K562 (cell line): ENCODE measurements around the gene IGFALS. TPM values are rescaled to one million over a fixed set of nuclear protein-coding genes. Genes with fewer than 3 reads are reported as not detected.
A peak's percentile ranks its signal among the peaks of the same experiment; 100 is the strongest.

Experiments used
- BRF1 ChIP-seq: IDR thresholded peaks from 3 replicates; pipeline ENCODE4 v1.6.1; 2011; ENCODE audit warnings: borderline replicate concordance, mild to moderate bottlenecking; ENCODE audit not compliant: insufficient read length; ENCODE audit errors: extremely low read depth
- NFYB ChIP-seq: IDR thresholded peaks from 2 replicates; pipeline ENCODE4 v1.6.1; 2011; ENCODE audit warnings: mild to moderate bottlenecking, moderate library complexity; ENCODE audit not compliant: insufficient read length; ENCODE audit errors: extremely low read depth
- PATZ1 ChIP-seq: fragments of 250-450 bp; sonication (Bioruptor Pico); IDR thresholded peaks from 2 replicates; pipeline ENCODE4 v1.5.0; 2020; ENCODE audit warnings: mild to moderate bottlenecking, borderline replicate concordance
- POLR2AphosphoS2 ChIP-seq: IDR thresholded peaks from 2 replicates; pipeline ENCODE4 v1.6.1; 2012; ENCODE audit warnings: low read length, improper control_type of control experiment
- RREB1 ChIP-seq: fragments of 250-450 bp; sonication (Bioruptor Pico); IDR thresholded peaks from 2 replicates; pipeline ENCODE4 v1.4.0; 2020
- ZBED1 ChIP-seq: IDR thresholded peaks from 2 replicates; pipeline ENCODE4 v1.6.1; 2014
- ZBTB33 ChIP-seq: sonication (generic); formaldehyde crosslinking; IDR thresholded peaks from 2 replicates; pipeline ENCODE4 v1.8.1; 2023; ENCODE audit warnings: mild to moderate bottlenecking, missing genetic modification reagents
- ZNF175 ChIP-seq: fragments of 200-800 bp; sonication (Bioruptor generic); IDR thresholded peaks from 2 replicates; pipeline ENCODE4 v1.6.1; 2016; ENCODE audit warnings: low read depth, mild to moderate bottlenecking, missing genetic modification characterization, missing compliant biosample characterization
- ZNF263 ChIP-seq: sonication (generic); formaldehyde crosslinking; IDR thresholded peaks from 2 replicates; pipeline ENCODE4 v1.8.0; 2022; ENCODE audit warnings: mild to moderate bottlenecking, missing genetic modification reagents, borderline replicate concordance
- ZNF282 ChIP-seq: sonication (generic); formaldehyde crosslinking; IDR thresholded peaks from 2 replicates; pipeline ENCODE4 v1.8.1; 2023; ENCODE audit warnings: missing genetic modification reagents
- ZNF518B ChIP-seq: fragments of 250-450 bp; sonication (Bioruptor Pico); IDR thresholded peaks from 2 replicates; pipeline ENCODE4 v1.5.0; 2021; ENCODE audit warnings: mild to moderate bottlenecking, moderate library complexity
- ZNF644 ChIP-seq: fragments of 200-800 bp; sonication (Bioruptor generic); IDR thresholded peaks from 2 replicates; pipeline ENCODE4 v1.6.1; 2016; ENCODE audit warnings: low read depth, missing genetic modification characterization, missing compliant biosample characterization
- ZNF764 ChIP-seq: fragments of 250-450 bp; sonication (Bioruptor Pico); IDR thresholded peaks from 2 replicates; pipeline ENCODE4 v1.4.0; 2020; ENCODE audit warnings: low read depth, mild to moderate bottlenecking, moderate library complexity
- ZZZ3 ChIP-seq: fragments of 450-650 bp; IDR thresholded peaks from 2 replicates; pipeline ENCODE4 v1.6.1; 2016; ENCODE audit warnings: antibody characterized with exemption, mild to moderate bottlenecking, moderate library complexity
- polyA plus RNA-seq, 8 experiments: library from polyadenylated mRNA; depleted of rRNA in 4 of 8; stranded (reverse) in 5 of 8; unstranded in 3 of 8; fragments of >200 nt; fragmentation: Nextera tagmentation in 2 of 8; fragmentation: Illumina TruSeq in 1 of 8; extraction: Ambion mirVana in 2 of 8; extraction: Trizol in 1 of 8; gene quantifications; 2 replicates each; pipeline versions ENCODE4 v1.2.1 to v1.2.3, GENCODE V29; 2011 to 2014; ENCODE audit warnings: inconsistent platforms in 1 of 8, missing spikeins in 1 of 8
- total RNA-seq, 7 experiments: library from RNA; depleted of rRNA in 6 of 7; stranded (reverse); fragments of >200 nt in 6 of 7; fragmentation: Illumina TruSeq in 2 of 7; extraction: Trizol in 2 of 7; gene quantifications; 2 replicates each; pipeline versions ENCODE4 v1.2.1 to v1.2.3, GENCODE V29; 2011 to 2021; ENCODE audit warnings: low replicate concordance in 1 of 7

Gene IGFALS
- total and polyA plus RNA-seq, 9 of the 15 experiments (the other 6 are each of a cell fraction or from before 2014, with no cell fraction given): not detected

- no peak for TF ChIP-seq RREB1 (CRISPR knock-in tag)
- TF ChIP-seq ZNF263 (CRISPR knock-in tag): no peak; the same call in 1 of the 2 replicates
- no peak for TF ChIP-seq BRF1
- TF ChIP-seq ZNF644 (tag): 0 out of 2 replicates have a peak, but pooled peaks have one; percentile 75
- TF ChIP-seq ZNF175 (CRISPR knock-in tag): peak; percentile 79; the same call in 1 of the 2 replicates
- no peak for TF ChIP-seq ZNF764 (CRISPR knock-in tag)
- TF ChIP-seq ZBED1: peak; percentile 82; the same call in 1 of the 2 replicates
- TF ChIP-seq ZBTB33 (CRISPR knock-in tag): no peak
- TF ChIP-seq ZNF282 (CRISPR knock-in tag): no peak
- no peak for TF ChIP-seq PATZ1
- TF ChIP-seq ZZZ3: no peak
- no peak for TF ChIP-seq NFYB
- TF ChIP-seq ZNF518B: no peak
- no peak for TF ChIP-seq POLR2AphosphoS2
Measured at GRCh38 chr16:1832838-1833454, 39.4 kb upstream of the IGFALS start (continued).
